ENCODE results near the gene CPNE4.

Gene CPNE4

GRCh38 chr3:131612745-131613144 is 422.1 kb downstream of the CPNE4 start:
- no peaks in the 10 kb centered on the region for H3K4me1 ChIP-seq (ENCODE audit: low read length)
- no peaks in the 10 kb centered on the region for H3K27me3 ChIP-seq (replicated peaks; ENCODE audit: insufficient read depth, low read length)

GRCh38 chr3:131610174-131610573 is 424.6 kb downstream of the CPNE4 start:
- H3K9ac ChIP-seq (ENCODE audit: low read length), result no peak overlapping the region
- DNase-seq, result no peak
- no peaks in the 10 kb centered on the region for H3K9me3 ChIP-seq (replicated peaks; ENCODE audit: insufficient read depth, low read length)
- H3K4me3 ChIP-seq (ENCODE audit: low read length), result no peak overlapping the region
- H3K9me2 ChIP-seq (replicated peaks; ENCODE audit: insufficient read depth, low read length), result no peaks in the 10 kb centered on the region
- H3K27me3 ChIP-seq (replicated peaks; ENCODE audit: insufficient read depth, low read length), result no peaks in the 10 kb centered on the region
- no peaks in the 10 kb centered on the region for H3F3A ChIP-seq (ENCODE audit: insufficient read depth, low read length)
- H3K79me2 ChIP-seq (ENCODE audit: low read length), result no peaks in the 10 kb centered on the region
- TF ChIP-seq EZH2 (optimal IDR thresholded peaks at IDR 0.05; ENCODE audit: low read depth, low read length), result no peak
- TF ChIP-seq, protein P1, sequence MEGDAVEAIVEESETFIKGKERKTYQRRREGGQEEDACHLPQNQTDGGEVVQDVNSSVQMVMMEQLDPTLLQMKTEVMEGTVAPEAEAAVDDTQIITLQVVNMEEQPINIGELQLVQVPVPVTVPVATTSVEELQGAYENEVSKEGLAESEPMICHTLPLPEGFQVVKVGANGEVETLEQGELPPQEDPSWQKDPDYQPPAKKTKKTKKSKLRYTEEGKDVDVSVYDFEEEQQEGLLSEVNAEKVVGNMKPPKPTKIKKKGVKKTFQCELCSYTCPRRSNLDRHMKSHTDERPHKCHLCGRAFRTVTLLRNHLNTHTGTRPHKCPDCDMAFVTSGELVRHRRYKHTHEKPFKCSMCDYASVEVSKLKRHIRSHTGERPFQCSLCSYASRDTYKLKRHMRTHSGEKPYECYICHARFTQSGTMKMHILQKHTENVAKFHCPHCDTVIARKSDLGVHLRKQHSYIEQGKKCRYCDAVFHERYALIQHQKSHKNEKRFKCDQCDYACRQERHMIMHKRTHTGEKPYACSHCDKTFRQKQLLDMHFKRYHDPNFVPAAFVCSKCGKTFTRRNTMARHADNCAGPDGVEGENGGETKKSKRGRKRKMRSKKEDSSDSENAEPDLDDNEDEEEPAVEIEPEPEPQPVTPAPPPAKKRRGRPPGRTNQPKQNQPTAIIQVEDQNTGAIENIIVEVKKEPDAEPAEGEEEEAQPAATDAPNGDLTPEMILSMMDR (IDR thresholded peaks at IDR 0.05; ENCODE audit: low read length), result no peak
- no peak for TF ChIP-seq EZH2phosphoT487 (IDR thresholded peaks at IDR 0.05; ENCODE audit: low read length)
- no peaks in the 10 kb centered on the region for H4K20me1 ChIP-seq (ENCODE audit: insufficient read depth, low read length)
- H3K4me2 ChIP-seq (ENCODE audit: low read depth, low read length), result no peak overlapping the region
- no peak overlapping the region for H2AFZ ChIP-seq (ENCODE audit: low read length)
- H3K4me1 ChIP-seq (ENCODE audit: low read length), result no peaks in the 10 kb centered on the region
- H3K27ac ChIP-seq (ENCODE audit: low read length), result no peak overlapping the region
- no peaks in the 10 kb centered on the region for H3K36me3 ChIP-seq (replicated peaks; ENCODE audit: insufficient read depth, low read length)

More at GRCh38 chr3:131612745-131613144, 422.1 kb downstream of the CPNE4 start:
- no peaks in the 10 kb centered on the region for H3K9me3 ChIP-seq (replicated peaks; ENCODE audit: insufficient read depth, low read length)
- no peak overlapping the region for H3K4me3 ChIP-seq (ENCODE audit: low read length)
- no peaks in the 10 kb centered on the region for H4K20me1 ChIP-seq (ENCODE audit: insufficient read depth, low read length)
- no peaks in the 10 kb centered on the region for H3K9me2 ChIP-seq (replicated peaks; ENCODE audit: insufficient read depth, low read length)
- no peak for DNase-seq
- H3K27ac ChIP-seq (ENCODE audit: low read length), result no peak overlapping the region
- no peaks in the 10 kb centered on the region for H3K36me3 ChIP-seq (replicated peaks; ENCODE audit: insufficient read depth, low read length)
- H3K4me2 ChIP-seq (ENCODE audit: low read depth, low read length), result no peak overlapping the region
- H3K79me2 ChIP-seq (ENCODE audit: low read length), result no peaks in the 10 kb centered on the region
- no peaks in the 10 kb centered on the region for H3F3A ChIP-seq (ENCODE audit: insufficient read depth, low read length)
- H2AFZ ChIP-seq (ENCODE audit: low read length), result no peak overlapping the region
- H3K9ac ChIP-seq (ENCODE audit: low read length), result no peak overlapping the region
- TF ChIP-seq EZH2 (optimal IDR thresholded peaks at IDR 0.05; ENCODE audit: low read depth, low read length), result no peak
- no peak for TF ChIP-seq EZH2phosphoT487 (IDR thresholded peaks at IDR 0.05; ENCODE audit: low read length)

- Histone ChIP-seq H3K79me2 (ENCODE audit: low read length) (no peaks in the 10 kb centered on the region), H3K27ac (ENCODE audit: low read length) (no peak overlapping the region), H3F3A (ENCODE audit: insufficient read depth, low read length) (no peaks in the 10 kb centered on the region), H3K36me3 (replicated peaks; ENCODE audit: insufficient read depth, low read length) (no peaks in the 10 kb centered on the region), H3K4me3 (ENCODE audit: low read length) (no peak overlapping the region), H3K9me2 (replicated peaks; ENCODE audit: insufficient read depth, low read length) (no peaks in the 10 kb centered on the region), H3K9ac (ENCODE audit: low read length) (no peak overlapping the region), H3K4me2 (ENCODE audit: low read depth, low read length) (no peak overlapping the region), H2AFZ (ENCODE audit: low read length) (no peak overlapping the region), H3K27me3 (replicated peaks; ENCODE audit: insufficient read depth, low read length) (no peaks in the 10 kb centered on the region), H4K20me1 (ENCODE audit: insufficient read depth, low read length) (no peaks in the 10 kb centered on the region), H3K4me1 (ENCODE audit: low read length) (no peaks in the 10 kb centered on the region), H3K9me3 (replicated peaks; ENCODE audit: insufficient read depth, low read length) (no peaks in the 10 kb centered on the region)
- TF ChIP-seq EZH2 (optimal IDR thresholded peaks at IDR 0.05; ENCODE audit: low read depth, low read length) (no peak), EZH2phosphoT487 (IDR thresholded peaks at IDR 0.05; ENCODE audit: low read length) (no peak)
- TF ChIP-seq, protein P1 (IDR thresholded peaks at IDR 0.05; ENCODE audit: low read length), result no peak
- no peak for DNase-seq
These were observed 426.1 kb downstream of the CPNE4 start for GRCh38 chr3:131608741-131609140.

- no peak overlapping the region for H3K4me3 ChIP-seq (ENCODE audit: low read length)
- no peaks in the 10 kb centered on the region for H3K4me1 ChIP-seq (ENCODE audit: low read length)
- TF ChIP-seq EZH2 (optimal IDR thresholded peaks at IDR 0.05; ENCODE audit: low read depth, low read length), result no peak
- TF ChIP-seq EZH2phosphoT487 (IDR thresholded peaks at IDR 0.05; ENCODE audit: low read length), result no peak
- TF ChIP-seq, protein P1 (IDR thresholded peaks at IDR 0.05; ENCODE audit: low read length), result no peak
- H4K20me1 ChIP-seq (ENCODE audit: insufficient read depth, low read length), result no peaks in the 10 kb centered on the region
- H3K9ac ChIP-seq (ENCODE audit: low read length), result no peak overlapping the region
- H3K9me3 ChIP-seq (replicated peaks; ENCODE audit: insufficient read depth, low read length), result no peaks in the 10 kb centered on the region
- no peak for DNase-seq
- H3K27ac ChIP-seq (ENCODE audit: low read length), result no peak overlapping the region
- H3K36me3 ChIP-seq (replicated peaks; ENCODE audit: insufficient read depth, low read length), result no peaks in the 10 kb centered on the region
- no peak overlapping the region for H2AFZ ChIP-seq (ENCODE audit: low read length)
- H3K79me2 ChIP-seq (ENCODE audit: low read length), result no peaks in the 10 kb centered on the region
- H3K27me3 ChIP-seq (replicated peaks; ENCODE audit: insufficient read depth, low read length), result no peaks in the 10 kb centered on the region
- H3K9me2 ChIP-seq (replicated peaks; ENCODE audit: insufficient read depth, low read length), result no peaks in the 10 kb centered on the region
- H3F3A ChIP-seq (ENCODE audit: insufficient read depth, low read length), result no peaks in the 10 kb centered on the region
- H3K4me2 ChIP-seq (ENCODE audit: low read depth, low read length), result no peak overlapping the region
These were observed 426.5 kb downstream of the CPNE4 start for GRCh38 chr3:131608296-131608695.
